Epithelial cell of proximal tubule (primary cell): ENCODE measurements around the gene ZNF609. TPM values are rescaled to one million over a fixed set of nuclear protein-coding genes. Genes with fewer than 3 reads are reported as not detected.

Experiments used
- DNase-seq: peaks from one replicate; pipeline ENCODE4 v3.0.0-alpha.2; 2011; ENCODE audit warnings: low read depth
- H3K4me3 ChIP-seq: 2 replicates; pipeline ENCODE4 v1.5.1; 2011; ENCODE audit warnings: low read depth, mild to moderate bottlenecking, low read length
- CTCF ChIP-seq: conservative IDR thresholded peaks from 2 replicates; pipeline ENCODE4 v1.5.1; 2012; ENCODE audit warnings: low read depth, mild to moderate bottlenecking, low read length
- total RNA-seq: library from RNA; depleted of rRNA; stranded (reverse); fragments of >200 nt; gene quantifications from 2 replicates; pipeline ENCODE4 v1.2.3, GENCODE V29; 2015

Gene ZNF609
- total RNA-seq, 1 donor from 2014 or later, result 11.0 TPM

- DNase-seq, result no peak
- TF ChIP-seq CTCF, result no peak
- H3K4me3 ChIP-seq, result no peak overlapping the region
Observed at GRCh38 chr15:64717130-64717529, 256.8 kb downstream of the ZNF609 start.

- H3K4me3 ChIP-seq, result no peak overlapping the region
- no peak for TF ChIP-seq CTCF
- DNase-seq, result no peak
Observed at GRCh38 chr15:64717735-64718495, 257.5 kb downstream of the ZNF609 start.

GRCh38 chr15:64720188-64720587 is 259.8 kb downstream of the ZNF609 start:
- no peak for TF ChIP-seq CTCF
- DNase-seq, result no peak
- no peak overlapping the region for H3K4me3 ChIP-seq

GRCh38 chr15:64730151-64730550 is 269.8 kb downstream of the ZNF609 start:
- DNase-seq, result no peak
- TF ChIP-seq CTCF, result no peak
- no peak overlapping the region for H3K4me3 ChIP-seq

GRCh38 chr15:64731012-64731804 is 270.8 kb downstream of the ZNF609 start:
- no peak for DNase-seq
- peak; percentile 90 for TF ChIP-seq CTCF
- peak overlapping the region; percentile 30 for H3K4me3 ChIP-seq

GRCh38 chr15:64731805-64732151 is 271.4 kb downstream of the ZNF609 start:
- TF ChIP-seq CTCF, result no peak
- no peak for DNase-seq
- no peak overlapping the region for H3K4me3 ChIP-seq
